ENCODE data around the gene TAOK1. TPM values are rescaled to one million over a fixed set of nuclear protein-coding genes. Genes with fewer than 3 reads are reported as not detected.
"Not testable (repeated sequence)": the region's sequence is repeated elsewhere in the genome, so short reads cannot be mapped to it uniquely, and the experiment has no call there.

TAOK1 gene
- total and polyA plus RNA-seq, 4 donors, result 4.3 to 20.5 (median 12.6) TPM

GRCh38 chr17:29480249-29480928 is 90.2 kb downstream of the TAOK1 start:
- WGBS, result 76% methylated on average over 7 of the region's 7 CpGs
- H3K4me3 ChIP-seq (ENCODE audit: low read depth in 1 of 3, low read length in 3 of 3); H3K9me3 ChIP-seq (ENCODE audit: control insufficient read depth in 4 of 4, low read length in 3 of 4); H3K4me1 ChIP-seq (ENCODE audit: control insufficient read depth in 4 of 4, insufficient read depth in 4 of 4, low read length in 3 of 4); H3K27ac ChIP-seq (ENCODE audit: low read depth in 1 of 2, low read length in 2 of 2); H3K27me3 ChIP-seq (ENCODE audit: control insufficient read depth in 4 of 4, insufficient read depth in 4 of 4, low read length in 3 of 4); H3K9ac ChIP-seq (ENCODE audit: low read depth in 1 of 2, low read length in 2 of 2); DNase-seq (ENCODE audit: low spot score): not testable (repeated sequence)
- H3K36me3 ChIP-seq (ENCODE audit: control insufficient read depth in 4 of 4, insufficient read depth in 3 of 4, low read depth in 1 of 4, low read length in 3 of 4), result peaks cover 0 to 10% (median 7%) of the 10 kb centered on the region in 4 donors

- no peak overlapping the region for H3K9ac ChIP-seq (ENCODE audit: low read depth in 1 of 2, low read length in 2 of 2)
- WGBS, result 91% methylated on average over 1 of the region's 1 CpG
- no peaks in the 10 kb centered on the region for H3K4me1 ChIP-seq (ENCODE audit: control insufficient read depth in 4 of 4, insufficient read depth in 4 of 4, low read length in 3 of 4)
- H3K27ac ChIP-seq (ENCODE audit: low read depth in 1 of 2, low read length in 2 of 2), result no peak overlapping the region
- no peak for DNase-seq (ENCODE audit: low spot score)
- TF ChIP-seq FOXA2 (IDR thresholded peaks at IDR 0.05) (no peak), RAD21 (IDR thresholded peaks at IDR 0.05) (no peak), SP1 (IDR thresholded peaks at IDR 0.05) (no peak)
- H3K9me3 ChIP-seq (ENCODE audit: control insufficient read depth in 4 of 4, low read length in 3 of 4), result no peaks in the 10 kb centered on the region
- peaks cover 0 to 12% (median 8%) of the 10 kb centered on the region in 4 donors for H3K36me3 ChIP-seq (ENCODE audit: control insufficient read depth in 4 of 4, insufficient read depth in 3 of 4, low read depth in 1 of 4, low read length in 3 of 4)
- H3K4me3 ChIP-seq (ENCODE audit: low read depth in 1 of 3, low read length in 3 of 3), result no peak overlapping the region
- H3K27me3 ChIP-seq (ENCODE audit: control insufficient read depth in 4 of 4, insufficient read depth in 4 of 4, low read length in 3 of 4), result no peaks in the 10 kb centered on the region
Observed at GRCh38 chr17:29483503-29483902, 93.3 kb downstream of the TAOK1 start.

- no peaks in the 10 kb centered on the region for H3K9me3 ChIP-seq (ENCODE audit: control insufficient read depth in 4 of 4, low read length in 3 of 4)
- no peak overlapping the region for H3K27ac ChIP-seq (ENCODE audit: low read depth in 1 of 2, low read length in 2 of 2)
- 99% methylated on average over 1 of the region's 1 CpG for WGBS
- peaks cover 3 to 27% (median 21%) of the 10 kb centered on the region in 4 donors for H3K36me3 ChIP-seq (ENCODE audit: control insufficient read depth in 4 of 4, insufficient read depth in 3 of 4, low read depth in 1 of 4, low read length in 3 of 4)
- no peaks in the 10 kb centered on the region for H3K4me1 ChIP-seq (ENCODE audit: control insufficient read depth in 4 of 4, insufficient read depth in 4 of 4, low read length in 3 of 4)
- H3K9ac ChIP-seq (ENCODE audit: low read depth in 1 of 2, low read length in 2 of 2), result no peak overlapping the region
- TF ChIP-seq RXRA (IDR thresholded peaks at IDR 0.05) (no peak), ZBTB33 (IDR thresholded peaks at IDR 0.05) (no peak), FOXA1 (IDR thresholded peaks at IDR 0.05) (no peak), TAF1 (conservative IDR thresholded peaks at IDR 0.05) (no peak), HNF4A (conservative IDR thresholded peaks at IDR 0.05) (no peak), SP1 (IDR thresholded peaks at IDR 0.05) (no peak), JUND (IDR thresholded peaks at IDR 0.05) (no peak), EGR1 (IDR thresholded peaks at IDR 0.05; ENCODE audit: low read depth in 2 of 2) (no peak), CTCF (IDR thresholded peaks at IDR 0.05; ENCODE audit: low read depth, low read length, missing input control) (no peak), NR2F2 (IDR thresholded peaks at IDR 0.05) (no peak), HNF4G (IDR thresholded peaks at IDR 0.05) (no peak), GABPA (IDR thresholded peaks at IDR 0.05 in 1 of 2, conservative IDR thresholded peaks at IDR 0.05 in 1 of 2) (no peak), ATF3 (IDR thresholded peaks at IDR 0.05) (no peak), FOXA2 (IDR thresholded peaks at IDR 0.05) (no peak), MAX (IDR thresholded peaks at IDR 0.05) (no peak), REST (IDR thresholded peaks at IDR 0.05) (no peak)
- no peaks in the 10 kb centered on the region for H3K27me3 ChIP-seq (ENCODE audit: control insufficient read depth in 4 of 4, insufficient read depth in 4 of 4, low read length in 3 of 4)
- DNase-seq (ENCODE audit: low spot score), result no peak
- no peak overlapping the region for H3K4me3 ChIP-seq (ENCODE audit: low read depth in 1 of 3, low read length in 3 of 3)
Observed at GRCh38 chr17:29495011-29495410, 104.8 kb downstream of the TAOK1 start.

Measured in liver (tissue), 9 donors.